ENCODE results near the gene ARID3A.

ARID3A gene

GRCh38 chr19:892243-892893, 33.5 kb upstream of the ARID3A start:
- no peak for DNase-seq (ENCODE audit: low read depth)

GRCh38 chr19:892894-893689, 32.7 kb upstream of the ARID3A start, which contains the start of the genes MED16 and RNU6-9:
TSS of gene MED16 (minus strand) at chr19:893187. CDS start at chr19:891131, 2,056 bp downstream.
TSS of gene RNU6-9 (plus strand) at chr19:893484.
- DNase-seq (ENCODE audit: low read depth): peak; percentile 44

GRCh38 chr19:896434-896833, 29.4 kb upstream of the ARID3A start:
- no peak for DNase-seq (ENCODE audit: low read depth)

- DNase-seq (ENCODE audit: low read depth): no peak
These were observed 28.8 kb upstream of the ARID3A start for GRCh38 chr19:896999-897398.

DNA sequence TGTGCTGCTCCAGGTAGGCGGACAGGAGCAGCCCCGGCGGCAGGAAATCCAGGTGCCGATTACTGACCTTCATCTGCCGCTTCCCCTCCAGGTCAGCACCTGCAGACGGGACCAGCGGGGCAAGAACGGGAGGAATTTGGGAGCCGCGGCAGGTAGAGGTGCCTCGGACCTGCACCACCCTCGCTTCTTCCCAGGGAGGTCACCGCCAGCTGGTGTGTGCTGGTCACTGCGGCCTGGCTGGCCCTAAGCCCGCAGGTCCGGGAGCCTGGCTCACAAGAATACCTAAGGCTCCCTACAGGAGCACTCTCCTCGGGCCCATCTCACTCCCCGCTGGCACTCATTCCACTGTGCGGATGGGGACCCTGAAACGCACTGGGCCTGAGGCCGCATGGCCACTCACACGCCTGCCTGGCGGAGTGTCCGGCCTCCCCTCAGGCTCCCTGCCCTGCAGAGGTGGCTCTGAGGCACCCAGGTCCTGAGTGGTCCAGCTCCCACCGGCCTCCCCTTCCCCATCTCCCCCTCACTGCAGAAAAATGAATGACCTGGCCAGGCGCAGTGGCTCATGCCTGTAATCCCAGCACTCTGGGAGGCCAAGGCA, 28.3 kb upstream of the ARID3A start:
- DNase-seq (ENCODE audit: low read depth): no peak

GRCh38 chr19:898663-899062, 27.2 kb upstream of the ARID3A start:
- no peak for DNase-seq (ENCODE audit: low read depth)

DNA sequence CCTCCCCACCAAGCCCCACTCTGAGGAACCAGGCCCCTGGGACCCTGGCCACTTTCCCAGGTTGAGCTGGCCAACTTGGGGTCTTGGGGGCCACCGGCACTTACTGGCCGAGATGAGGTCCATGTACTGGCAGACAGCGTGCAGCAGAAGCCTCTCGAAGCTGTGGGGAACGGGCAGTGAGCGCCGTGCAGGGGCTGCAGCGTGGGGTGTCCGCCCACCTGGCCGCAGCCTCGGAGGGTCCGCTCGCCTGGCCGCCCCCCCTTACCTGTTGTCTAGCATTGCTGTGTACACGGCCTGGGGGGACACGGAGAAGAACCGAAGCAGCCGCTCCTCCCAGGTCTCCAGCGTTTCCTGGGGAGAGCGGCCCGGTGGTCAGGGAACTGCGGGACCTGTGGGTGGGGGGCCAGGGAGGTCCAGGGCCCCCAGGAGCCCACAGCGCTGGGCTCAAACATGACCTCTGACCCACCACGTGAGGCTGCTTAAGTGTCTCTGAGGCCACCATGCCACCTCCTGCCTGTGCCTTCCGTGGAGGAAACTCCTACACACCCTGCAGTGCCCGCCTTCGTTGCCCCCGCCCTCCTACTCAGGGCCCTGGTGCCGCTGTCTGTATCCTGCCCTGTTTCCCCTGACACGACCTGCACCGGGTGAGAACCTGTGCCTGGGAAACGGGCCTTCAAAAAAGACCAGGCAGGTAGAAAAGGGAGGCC, 26.3 kb upstream of the ARID3A start:
- no peak for DNase-seq (ENCODE audit: low read depth)

GRCh38 chr19:900043-900301, 25.9 kb upstream of the ARID3A start:
- no peak for DNase-seq (ENCODE audit: low read depth)

- no peak for DNase-seq (ENCODE audit: low read depth)
These were observed 25.3 kb upstream of the ARID3A start for GRCh38 chr19:900302-901111.

DNA sequence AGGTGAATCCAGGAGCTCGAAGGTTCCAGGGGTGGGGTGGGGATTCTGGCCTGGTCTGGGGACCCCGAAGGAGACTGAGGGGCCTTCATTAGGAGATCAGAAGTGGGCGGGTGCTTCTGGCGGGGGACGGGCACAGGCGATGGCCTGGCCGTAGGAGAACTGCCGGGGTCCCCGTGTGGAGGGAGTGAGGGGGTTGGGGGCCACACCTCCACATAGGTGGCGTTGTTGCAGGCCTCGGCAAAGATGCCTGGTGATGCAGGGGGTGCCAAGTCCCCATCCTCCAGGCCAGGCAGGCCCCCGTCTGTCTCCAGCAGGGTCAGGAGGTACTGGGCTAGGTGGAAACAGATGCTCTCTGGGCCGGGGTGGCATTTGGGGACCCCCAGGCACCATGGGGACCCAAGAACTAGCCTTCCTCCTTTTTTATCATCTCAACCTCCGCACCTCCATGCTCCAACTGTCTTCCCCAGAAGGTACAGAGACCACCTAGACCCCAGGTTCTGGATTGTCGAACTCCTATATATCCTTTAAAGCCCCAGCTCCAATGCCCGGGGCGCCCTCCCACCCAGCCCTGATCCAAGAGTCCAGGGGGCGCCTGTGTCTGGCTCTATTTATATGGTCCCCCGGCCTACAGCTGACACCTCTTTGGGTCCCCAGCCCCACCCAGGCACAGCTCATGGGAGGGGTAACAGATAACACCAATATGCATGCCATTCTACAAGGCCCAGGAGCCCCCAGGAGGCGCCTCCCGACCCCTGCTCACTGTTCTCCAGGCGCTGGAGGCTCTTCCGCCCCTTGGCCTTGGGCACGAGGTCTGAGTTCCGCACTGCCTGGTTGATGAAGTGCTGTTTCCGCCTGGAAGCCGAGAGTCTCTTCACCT, 24.4 kb upstream of the ARID3A start:
- DNase-seq (ENCODE audit: low read depth): no peak

DNA sequence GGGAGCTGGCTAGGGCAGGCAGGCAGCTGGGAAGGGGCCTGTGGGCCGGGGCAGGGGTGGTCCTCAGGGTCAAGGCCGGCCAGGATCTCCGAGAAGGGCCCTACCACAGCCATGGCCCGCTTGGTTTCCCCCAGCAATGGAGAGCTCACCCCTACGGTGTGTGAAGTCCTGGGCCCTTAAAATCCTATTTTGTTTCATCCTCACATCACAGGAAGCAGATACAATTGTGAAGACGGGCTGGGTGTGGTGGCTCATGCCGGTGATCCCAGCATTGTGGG, 23.8 kb upstream of the ARID3A start:
- DNase-seq (ENCODE audit: low read depth): no peak

- DNase-seq (ENCODE audit: low read depth): no peak
These were observed 23.2 kb upstream of the ARID3A start for GRCh38 chr19:902446-903226.

DNA sequence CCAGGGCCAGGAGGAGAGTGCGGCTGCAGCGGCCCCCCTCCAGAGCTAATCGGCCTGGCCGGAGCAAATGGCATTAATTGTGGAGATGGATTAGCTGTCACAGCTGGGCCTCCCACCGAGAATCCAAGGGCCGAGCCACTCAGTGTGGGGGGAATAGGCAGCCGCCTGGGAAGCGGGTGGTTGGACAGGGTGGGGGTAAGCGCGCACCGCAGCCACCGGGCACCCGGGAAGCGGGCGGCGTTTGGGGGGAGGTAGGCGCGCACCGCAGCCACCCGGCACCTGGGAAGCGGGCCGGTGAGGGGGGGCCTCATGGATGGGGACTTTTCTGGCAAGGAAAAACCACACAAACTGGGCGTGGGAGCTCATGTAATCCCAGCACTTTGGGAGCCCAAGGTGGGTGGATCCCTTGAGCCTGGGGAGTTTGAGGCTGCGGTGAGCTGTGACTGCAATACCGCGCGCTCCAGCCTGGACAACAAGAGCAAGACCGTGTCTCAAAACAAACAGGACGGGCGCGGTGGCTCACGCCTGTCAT, 22.5 kb upstream of the ARID3A start:
- DNase-seq (ENCODE audit: low read depth): no peak

GRCh38 chr19:904545-904944, 21.3 kb upstream of the ARID3A start:
- no peak for DNase-seq (ENCODE audit: low read depth)

GRCh38 chr19:906480-906879, 19.4 kb upstream of the ARID3A start:
- no peak for DNase-seq (ENCODE audit: low read depth)

- no peak for DNase-seq (ENCODE audit: low read depth)
These were observed 18.5 kb upstream of the ARID3A start for GRCh38 chr19:907183-907853.

DNA sequence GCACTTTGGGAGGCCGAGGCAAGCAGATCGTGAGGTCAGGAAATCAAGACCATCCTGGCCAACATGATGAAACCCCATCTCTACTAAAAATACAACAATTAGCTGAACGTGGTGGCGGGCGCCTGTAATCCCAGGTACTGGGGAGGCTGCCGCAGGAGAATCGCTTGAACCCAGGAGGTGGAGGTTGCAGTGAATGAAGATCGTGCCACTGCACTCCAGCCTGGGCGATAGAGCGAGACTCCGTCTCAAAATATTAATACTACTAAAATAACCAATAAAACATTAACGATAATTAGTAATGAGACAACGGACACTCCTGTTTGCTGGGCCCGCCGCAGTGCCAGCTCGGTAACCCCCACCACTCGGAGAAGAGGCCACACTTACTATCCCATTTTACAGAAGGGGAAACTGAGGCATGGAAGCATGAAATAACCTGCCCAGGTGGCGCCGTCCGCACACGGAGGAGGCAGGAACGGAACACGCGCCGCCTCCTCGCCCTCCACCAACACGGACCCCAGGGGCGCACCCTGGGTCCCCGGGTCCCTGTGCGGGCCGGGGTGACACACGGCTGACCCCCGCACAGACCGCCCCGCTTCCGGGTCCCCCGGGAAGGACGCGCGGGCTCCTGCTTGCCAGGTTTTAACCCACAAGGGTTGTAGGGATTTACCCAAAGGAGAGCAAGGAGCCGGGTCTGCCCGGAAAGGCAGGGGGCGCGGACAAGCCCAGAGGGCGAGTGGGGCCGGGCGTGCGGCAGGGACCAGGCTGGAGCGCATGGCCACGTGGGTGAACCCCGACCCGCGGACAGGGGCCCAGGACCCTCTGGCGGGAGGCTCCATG, 14.4 kb upstream of the ARID3A start:
- no peak for DNase-seq (ENCODE audit: low read depth)

DNA sequence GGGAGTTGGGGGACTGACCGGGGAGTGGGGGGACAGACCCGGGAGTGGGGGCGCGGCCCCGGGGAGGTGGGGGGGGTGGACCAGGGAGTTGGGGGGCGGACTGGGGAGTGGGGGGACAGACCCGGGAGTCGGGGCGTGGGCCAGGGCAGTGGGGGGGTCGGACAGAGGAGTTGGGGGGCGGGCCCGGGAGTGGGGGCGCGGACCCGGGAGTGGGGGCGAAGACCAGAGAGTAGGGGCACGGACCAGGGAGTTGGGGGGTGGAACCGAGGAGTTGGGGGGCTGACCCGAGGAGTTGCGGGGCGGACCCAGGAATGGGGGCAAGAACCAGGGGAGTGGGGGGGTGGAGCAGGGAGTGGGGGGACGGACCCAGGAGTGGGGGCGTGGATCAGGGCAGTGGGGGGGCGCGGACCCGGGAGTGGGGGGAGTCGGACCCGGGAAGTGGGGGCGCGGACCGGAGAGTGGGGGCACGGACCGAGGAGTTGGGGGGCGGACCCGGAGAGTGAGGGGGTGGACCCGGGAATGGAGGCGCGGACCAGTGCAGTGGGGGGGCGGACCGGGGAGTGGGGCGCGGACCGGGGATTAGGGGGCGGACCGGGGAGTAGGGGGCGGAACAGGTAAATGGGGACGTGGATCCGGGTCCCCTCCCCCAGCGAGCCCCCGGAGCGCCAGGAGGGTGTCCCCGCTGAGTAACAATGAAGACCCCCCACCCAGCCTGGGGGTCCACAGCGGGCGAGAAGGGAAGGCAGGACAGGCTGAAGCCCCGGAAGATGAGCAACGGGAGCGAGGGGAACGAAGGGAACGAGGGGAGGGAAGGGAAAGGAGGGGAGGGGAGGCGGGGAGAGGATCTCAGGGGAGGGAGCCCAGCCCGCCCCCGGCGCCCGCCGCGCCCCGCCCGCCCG, 13.4 kb upstream of the ARID3A start:
- DNase-seq (ENCODE audit: low read depth): no peak

All from non-pigmented ciliary epithelial cell (primary cell).